Peyer's patch (tissue), 4 donors: ENCODE results near the gene PRCD. TPM values are rescaled to one million over a fixed set of nuclear protein-coding genes. Genes with fewer than 3 reads are reported as not detected.

ENCODE experiments used
- DNase-seq, 3 donors: peaks; one replicate each; pipeline ENCODE4 v3.0.0-alpha.2; 2017 to 2019
- H3K27ac ChIP-seq, 4 donors: fragments of 200-600 bp; sonication (generic); one replicate each; pipeline ENCODE4 v1.5.1; 2016 to 2019
- H3K27me3 ChIP-seq, 2 donors: fragments of 200-600 bp; sonication (generic); one replicate each; pipeline ENCODE4 v1.5.1; 2019
- H3K36me3 ChIP-seq, 3 donors: fragments of 200-600 bp; sonication (generic); one replicate each; pipeline ENCODE4 v1.5.1; 2016 to 2019
- H3K4me1 ChIP-seq, 4 donors: fragments of 200-600 bp; sonication (generic); one replicate each; pipeline ENCODE4 v1.5.1; 2016 to 2019
- H3K4me3 ChIP-seq, 4 donors: fragments of 200-600 bp; sonication (generic); 1 replicate in 3 of 4; 2 replicates in 1 of 4; pipeline ENCODE4 v1.5.1; 2016 to 2019; ENCODE audit warnings: mild to moderate bottlenecking in 1 of 4
- H3K9me3 ChIP-seq, 4 donors: fragments of 200-600 bp; sonication (generic); one replicate each; pipeline ENCODE4 v1.5.1; 2016 to 2019; ENCODE audit warnings: mild to moderate bottlenecking in 1 of 4
- POLR2A ChIP-seq, 2 donors: fragments of 450-650 bp; IDR thresholded peaks; one replicate each; pipeline ENCODE4 v1.5.1; 2017; ENCODE audit warnings: antibody characterized with exemption in 2 of 2, mild to moderate bottlenecking in 2 of 2, moderate library complexity in 2 of 2
- total RNA-seq, 4 donors: library from RNA; depleted of rRNA; stranded (reverse); fragments of >200 nt; gene quantifications; one replicate each; pipeline ENCODE4 v1.1.0, GENCODE V29; 2016
- TF ChIP-seq, protein P1 (sequence below), 6 experiments: fragments of 450-650 bp in 4 of 6; fragments of 200-600 bp in 2 of 6; sonication (generic) in 1 of 6; IDR thresholded peaks; one replicate each; pipeline ENCODE4 v1.5.1; 2017 to 2019; ENCODE audit warnings: antibody characterized with exemption in 6 of 6, mild to moderate bottlenecking in 3 of 6, moderate library complexity in 1 of 6

Gene PRCD
- total RNA-seq, 4 donors from 2014 or later: 1.2 to 10.7 TPM; not detected in 2

- peaks cover 0 to 43% (median 4%) of the 10 kb centered on the region in 4 donors for H3K4me1 ChIP-seq
- no peaks in the 10 kb centered on the region for H3K9me3 ChIP-seq
- DNase-seq: no peak
- H3K4me3 ChIP-seq: no peak overlapping the region
- H3K27me3 ChIP-seq: no peaks in the 10 kb centered on the region
- TF ChIP-seq, protein P1, sequence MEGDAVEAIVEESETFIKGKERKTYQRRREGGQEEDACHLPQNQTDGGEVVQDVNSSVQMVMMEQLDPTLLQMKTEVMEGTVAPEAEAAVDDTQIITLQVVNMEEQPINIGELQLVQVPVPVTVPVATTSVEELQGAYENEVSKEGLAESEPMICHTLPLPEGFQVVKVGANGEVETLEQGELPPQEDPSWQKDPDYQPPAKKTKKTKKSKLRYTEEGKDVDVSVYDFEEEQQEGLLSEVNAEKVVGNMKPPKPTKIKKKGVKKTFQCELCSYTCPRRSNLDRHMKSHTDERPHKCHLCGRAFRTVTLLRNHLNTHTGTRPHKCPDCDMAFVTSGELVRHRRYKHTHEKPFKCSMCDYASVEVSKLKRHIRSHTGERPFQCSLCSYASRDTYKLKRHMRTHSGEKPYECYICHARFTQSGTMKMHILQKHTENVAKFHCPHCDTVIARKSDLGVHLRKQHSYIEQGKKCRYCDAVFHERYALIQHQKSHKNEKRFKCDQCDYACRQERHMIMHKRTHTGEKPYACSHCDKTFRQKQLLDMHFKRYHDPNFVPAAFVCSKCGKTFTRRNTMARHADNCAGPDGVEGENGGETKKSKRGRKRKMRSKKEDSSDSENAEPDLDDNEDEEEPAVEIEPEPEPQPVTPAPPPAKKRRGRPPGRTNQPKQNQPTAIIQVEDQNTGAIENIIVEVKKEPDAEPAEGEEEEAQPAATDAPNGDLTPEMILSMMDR (IDR thresholded peaks at IDR 0.05): no peak
- TF ChIP-seq POLR2A (IDR thresholded peaks at IDR 0.05): no peak
- H3K27ac ChIP-seq: no peak overlapping the region
- H3K36me3 ChIP-seq: no peaks in the 10 kb centered on the region
Observed at GRCh38 chr17:76547642-76548202, 7.9 kb downstream of the PRCD start.

DNA sequence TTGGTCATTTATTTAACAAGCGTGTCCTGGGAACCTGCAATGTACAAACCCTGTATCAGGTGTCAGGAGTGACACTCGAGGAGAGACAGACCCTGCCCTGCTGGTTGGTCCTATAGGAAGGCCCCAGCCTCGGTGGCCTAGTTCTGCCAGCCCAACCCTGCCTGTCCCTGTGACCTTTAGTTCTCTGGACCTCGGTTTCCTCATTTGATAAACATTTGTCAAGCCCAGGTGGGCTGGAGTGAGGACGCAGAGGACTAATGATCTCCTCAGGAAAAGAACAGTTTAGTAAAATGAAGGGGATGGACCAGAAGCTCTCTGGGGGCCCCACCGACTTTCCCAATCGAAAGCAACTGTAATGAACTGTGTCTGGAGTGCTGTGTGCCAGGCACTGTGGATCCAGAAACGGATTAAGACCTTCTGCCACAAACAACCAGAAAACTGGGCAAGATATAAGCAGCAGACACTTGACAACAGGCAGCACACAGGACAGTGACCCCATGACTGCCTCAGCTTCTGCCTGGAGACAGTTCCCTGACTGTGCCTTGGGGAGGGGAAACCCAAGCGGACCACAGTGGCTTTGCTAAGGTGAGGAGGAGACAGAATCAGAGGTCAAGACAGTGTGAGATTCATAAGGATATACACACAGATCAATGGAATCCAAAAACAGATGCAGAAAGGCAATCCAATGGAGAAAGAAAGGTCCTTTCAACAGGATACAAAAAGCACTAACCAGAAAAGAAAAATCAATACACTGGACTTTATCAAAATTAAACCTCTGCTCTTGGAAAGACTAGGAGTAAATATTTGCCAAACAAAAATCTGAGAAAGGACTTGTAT lies 8.8 kb downstream of the PRCD start:
- H3K27me3 ChIP-seq: no peaks in the 10 kb centered on the region
- TF ChIP-seq POLR2A (IDR thresholded peaks at IDR 0.05): no peak
- TF ChIP-seq, protein P1 (IDR thresholded peaks at IDR 0.05): no peak
- H3K27ac ChIP-seq: no peak overlapping the region
- DNase-seq: no peak
- no peaks in the 10 kb centered on the region for H3K9me3 ChIP-seq
- H3K36me3 ChIP-seq: no peaks in the 10 kb centered on the region
- H3K4me1 ChIP-seq: peaks cover 0 to 41% (median 4%) of the 10 kb centered on the region in 4 donors
- H3K4me3 ChIP-seq: no peak overlapping the region

GRCh38 chr17:76549215-76549518 lies 9.3 kb downstream of the PRCD start:
- no peaks in the 10 kb centered on the region for H3K9me3 ChIP-seq
- DNase-seq: no peak
- no peaks in the 10 kb centered on the region for H3K27me3 ChIP-seq
- H3K27ac ChIP-seq: no peak overlapping the region
- TF ChIP-seq POLR2A (IDR thresholded peaks at IDR 0.05): no peak
- TF ChIP-seq, protein P1 (IDR thresholded peaks at IDR 0.05): no peak
- H3K4me3 ChIP-seq: no peak overlapping the region
- no peaks in the 10 kb centered on the region for H3K36me3 ChIP-seq
- H3K4me1 ChIP-seq: peaks cover 0 to 35% (median 4%) of the 10 kb centered on the region in 4 donors

DNA sequence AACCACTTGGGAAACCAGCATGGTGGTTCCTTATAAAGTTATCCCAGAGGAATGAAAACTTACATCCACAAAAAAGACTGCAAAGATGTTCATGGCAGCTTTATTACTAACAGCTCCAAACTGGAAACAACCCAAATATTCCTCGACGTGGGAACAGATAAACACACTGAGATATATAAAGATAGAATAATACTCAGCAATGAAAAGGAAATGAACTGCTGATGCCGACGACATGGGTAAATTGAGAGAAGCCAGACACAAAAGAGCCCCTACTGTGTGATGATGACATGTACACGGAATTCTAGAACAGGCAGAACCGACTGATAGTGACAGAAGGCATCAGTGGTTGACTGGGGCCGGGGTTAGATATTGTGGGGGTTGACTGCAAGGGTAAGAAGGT lies 9.7 kb downstream of the PRCD start:
- Histone ChIP-seq H3K27ac (no peak overlapping the region), H3K4me1 (peaks cover 0 to 31% (median 4%) of the 10 kb centered on the region in 4 donors), H3K9me3 (no peaks in the 10 kb centered on the region), H3K36me3 (no peaks in the 10 kb centered on the region), H3K27me3 (no peaks in the 10 kb centered on the region), H3K4me3 (no peak overlapping the region)
- DNase-seq: no peak
- TF ChIP-seq, protein P1 (IDR thresholded peaks at IDR 0.05): no peak
- no peak for TF ChIP-seq POLR2A (IDR thresholded peaks at IDR 0.05)

DNA sequence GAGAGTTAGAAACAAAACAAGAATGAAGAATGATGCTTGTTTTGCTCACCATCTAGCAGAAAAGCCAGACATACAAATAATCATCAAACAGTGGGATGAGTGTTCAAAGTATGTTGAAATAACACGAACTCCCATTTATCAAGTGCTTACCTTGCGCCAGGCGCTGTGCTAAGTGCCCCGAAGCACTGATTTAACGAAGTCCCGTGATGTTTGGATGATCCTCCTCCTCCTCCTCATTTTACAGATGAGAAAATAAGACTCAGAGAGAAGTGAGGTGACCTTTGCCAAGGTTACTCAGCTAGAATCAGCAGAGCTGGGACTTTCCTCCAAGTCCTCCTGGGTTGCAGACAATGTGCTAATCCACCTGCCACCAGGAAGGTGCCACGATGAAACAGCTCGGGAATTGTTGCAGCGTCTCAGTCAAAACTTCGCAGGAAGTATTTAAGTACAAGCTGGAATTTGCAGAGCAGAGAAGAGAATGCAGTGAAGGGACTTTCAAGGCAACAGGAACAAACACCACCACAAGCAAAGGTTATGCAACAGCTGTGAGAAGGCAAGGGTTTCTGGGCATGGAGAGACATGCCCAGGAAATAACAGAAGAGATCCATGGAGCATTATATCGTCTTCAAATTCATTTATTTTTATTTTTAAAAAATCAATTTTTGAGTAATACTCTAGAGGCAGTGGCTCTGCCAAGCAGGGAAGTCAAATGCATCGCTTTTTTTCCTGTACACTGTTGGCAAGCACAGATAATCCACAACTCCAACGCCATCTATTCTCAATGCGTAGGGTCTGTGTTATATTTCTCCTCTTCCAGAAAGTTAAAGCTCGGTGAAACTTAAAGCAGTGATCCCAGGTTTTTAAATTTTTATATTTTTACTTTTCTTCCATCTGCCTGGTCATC lies 11.1 kb downstream of the PRCD start:
- TF ChIP-seq, protein P1 (IDR thresholded peaks at IDR 0.05): no peak
- no peak for TF ChIP-seq POLR2A (IDR thresholded peaks at IDR 0.05)
- Histone ChIP-seq H3K27ac (no peak overlapping the region), H3K36me3 (no peaks in the 10 kb centered on the region), H3K4me3 (no peak overlapping the region), H3K9me3 (no peaks in the 10 kb centered on the region), H3K4me1 (peaks cover 0 to 19% (median 2%) of the 10 kb centered on the region in 4 donors), H3K27me3 (no peaks in the 10 kb centered on the region)
- DNase-seq: no peak
